ENCODE data around the gene TNFRSF13B. TPM values are rescaled to one million over a fixed set of nuclear protein-coding genes. Genes with fewer than 3 reads are reported as not detected.
"Not testable (repeated sequence)": the region's sequence is repeated elsewhere in the genome, so short reads cannot be mapped to it uniquely, and the experiment has no call there.

Gene TNFRSF13B
- total RNA-seq, 1 experiment from 2014 or later, result not detected

DNA sequence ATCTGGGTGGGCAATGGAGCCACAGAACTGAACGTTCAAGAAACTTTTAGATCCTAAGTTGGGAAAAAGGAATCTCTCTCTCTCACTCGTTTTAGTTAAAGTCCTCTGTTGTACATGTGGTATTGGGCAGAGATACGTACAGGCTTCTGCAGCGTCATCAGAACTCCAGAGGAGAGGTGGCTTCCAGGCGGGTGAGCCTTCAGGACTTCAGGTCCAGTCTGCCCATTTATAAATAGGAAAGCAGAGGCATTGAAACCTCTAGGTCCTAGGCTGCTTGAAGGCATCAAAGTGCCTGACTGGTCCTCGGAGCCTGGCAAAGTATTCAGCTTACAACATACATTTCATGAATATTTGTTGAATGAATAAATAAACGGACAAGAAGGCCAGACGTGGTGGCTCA lies 8.1 kb upstream of the TNFRSF13B start:
- H3K27ac ChIP-seq (ENCODE audit: low read length), result no peak overlapping the region
- POLR2A ChIA-PET, result no interaction called here
- CTCF ChIA-PET, result no interaction called here
- no peaks in the 10 kb centered on the region for H3K4me1 ChIP-seq (ENCODE audit: control insufficient read depth, insufficient read depth, low read length)
- TF ChIP-seq, protein P1, sequence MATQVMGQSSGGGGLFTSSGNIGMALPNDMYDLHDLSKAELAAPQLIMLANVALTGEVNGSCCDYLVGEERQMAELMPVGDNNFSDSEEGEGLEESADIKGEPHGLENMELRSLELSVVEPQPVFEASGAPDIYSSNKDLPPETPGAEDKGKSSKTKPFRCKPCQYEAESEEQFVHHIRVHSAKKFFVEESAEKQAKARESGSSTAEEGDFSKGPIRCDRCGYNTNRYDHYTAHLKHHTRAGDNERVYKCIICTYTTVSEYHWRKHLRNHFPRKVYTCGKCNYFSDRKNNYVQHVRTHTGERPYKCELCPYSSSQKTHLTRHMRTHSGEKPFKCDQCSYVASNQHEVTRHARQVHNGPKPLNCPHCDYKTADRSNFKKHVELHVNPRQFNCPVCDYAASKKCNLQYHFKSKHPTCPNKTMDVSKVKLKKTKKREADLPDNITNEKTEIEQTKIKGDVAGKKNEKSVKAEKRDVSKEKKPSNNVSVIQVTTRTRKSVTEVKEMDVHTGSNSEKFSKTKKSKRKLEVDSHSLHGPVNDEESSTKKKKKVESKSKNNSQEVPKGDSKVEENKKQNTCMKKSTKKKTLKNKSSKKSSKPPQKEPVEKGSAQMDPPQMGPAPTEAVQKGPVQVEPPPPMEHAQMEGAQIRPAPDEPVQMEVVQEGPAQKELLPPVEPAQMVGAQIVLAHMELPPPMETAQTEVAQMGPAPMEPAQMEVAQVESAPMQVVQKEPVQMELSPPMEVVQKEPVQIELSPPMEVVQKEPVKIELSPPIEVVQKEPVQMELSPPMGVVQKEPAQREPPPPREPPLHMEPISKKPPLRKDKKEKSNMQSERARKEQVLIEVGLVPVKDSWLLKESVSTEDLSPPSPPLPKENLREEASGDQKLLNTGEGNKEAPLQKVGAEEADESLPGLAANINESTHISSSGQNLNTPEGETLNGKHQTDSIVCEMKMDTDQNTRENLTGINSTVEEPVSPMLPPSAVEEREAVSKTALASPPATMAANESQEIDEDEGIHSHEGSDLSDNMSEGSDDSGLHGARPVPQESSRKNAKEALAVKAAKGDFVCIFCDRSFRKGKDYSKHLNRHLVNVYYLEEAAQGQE (IDR thresholded peaks at IDR 0.05; ENCODE audit: insufficient read depth in 1 of 2, low read depth in 2 of 2, low read length in 1 of 2), result no peak
- TF ChIP-seq SIN3A (IDR thresholded peaks at IDR 0.05; ENCODE audit: borderline replicate concordance, insufficient read depth, low read depth, low read length) (no peak), TCF7L2 (IDR thresholded peaks at IDR 0.05; ENCODE audit: low read depth, low read length) (no peak), POLR2AphosphoS5 (IDR thresholded peaks at IDR 0.05; ENCODE audit: low read depth, low read length) (no peak)
- TF ChIP-seq, protein P2, sequence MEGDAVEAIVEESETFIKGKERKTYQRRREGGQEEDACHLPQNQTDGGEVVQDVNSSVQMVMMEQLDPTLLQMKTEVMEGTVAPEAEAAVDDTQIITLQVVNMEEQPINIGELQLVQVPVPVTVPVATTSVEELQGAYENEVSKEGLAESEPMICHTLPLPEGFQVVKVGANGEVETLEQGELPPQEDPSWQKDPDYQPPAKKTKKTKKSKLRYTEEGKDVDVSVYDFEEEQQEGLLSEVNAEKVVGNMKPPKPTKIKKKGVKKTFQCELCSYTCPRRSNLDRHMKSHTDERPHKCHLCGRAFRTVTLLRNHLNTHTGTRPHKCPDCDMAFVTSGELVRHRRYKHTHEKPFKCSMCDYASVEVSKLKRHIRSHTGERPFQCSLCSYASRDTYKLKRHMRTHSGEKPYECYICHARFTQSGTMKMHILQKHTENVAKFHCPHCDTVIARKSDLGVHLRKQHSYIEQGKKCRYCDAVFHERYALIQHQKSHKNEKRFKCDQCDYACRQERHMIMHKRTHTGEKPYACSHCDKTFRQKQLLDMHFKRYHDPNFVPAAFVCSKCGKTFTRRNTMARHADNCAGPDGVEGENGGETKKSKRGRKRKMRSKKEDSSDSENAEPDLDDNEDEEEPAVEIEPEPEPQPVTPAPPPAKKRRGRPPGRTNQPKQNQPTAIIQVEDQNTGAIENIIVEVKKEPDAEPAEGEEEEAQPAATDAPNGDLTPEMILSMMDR (IDR thresholded peaks at IDR 0.05), result no peak
- in situ Hi-C loops (cut with HindIII; ENCODE audit: low pct_unique_long_range_greater_than_20kb, low sequenced_read_pairs) (no loop called here), intact Hi-C loops (cut with micrococcal nuclease; ENCODE audit: unreplicated experiment) (loop anchor here (10.0 kb wide), 1 partner anchor 65 kb away; no protein-coding TSS in a partner anchor)
- BruUV-seq (replicated peaks), result no TSS peak
- no peak overlapping the region for H3K4me3 ChIP-seq (ENCODE audit: low read depth in 2 of 2, low read length in 2 of 2)
- 0 out of 2 replicates have a peak, but pooled peaks cover 2% of the 10 kb centered on the region for H3K27me3 ChIP-seq (ENCODE audit: control insufficient read depth, insufficient read depth, low read length)
- DNase-seq (ENCODE audit: low read depth, low spot score) (no peak), ATAC-seq (no peak)
- no peaks in the 10 kb centered on the region for H3K9me3 ChIP-seq (ENCODE audit: control insufficient read depth, insufficient read depth, low read depth, low read length)
- no peaks in the 10 kb centered on the region for H3K36me3 ChIP-seq (ENCODE audit: control insufficient read depth, insufficient read depth, low read length)

DNA sequence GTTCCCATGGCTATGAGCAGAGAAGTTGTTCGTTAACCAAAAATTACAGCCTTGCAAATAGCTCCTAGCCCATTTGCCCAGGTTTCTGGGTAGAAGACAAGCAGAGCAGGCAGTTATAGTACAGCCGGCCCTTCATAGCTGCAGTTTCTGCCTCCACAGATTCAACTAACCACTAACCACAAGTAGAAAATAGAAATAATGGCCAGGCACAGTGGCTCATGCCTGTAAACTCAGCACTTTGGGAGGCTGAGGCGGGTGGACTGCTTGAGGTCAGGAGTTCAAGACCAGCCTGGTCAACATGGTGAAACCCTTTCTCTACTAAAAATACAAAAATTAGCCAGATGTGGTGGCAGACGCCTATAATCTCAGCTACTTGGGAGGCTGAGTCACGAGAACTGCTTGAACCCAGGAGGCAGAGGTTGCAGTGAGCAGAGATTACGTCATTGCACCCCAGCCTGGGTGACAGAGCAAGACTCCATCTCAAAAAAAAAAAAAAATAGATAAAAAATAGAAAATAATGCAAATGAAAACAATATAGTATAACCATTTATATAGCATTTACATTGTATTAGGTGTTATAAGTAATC lies 7.4 kb upstream of the TNFRSF13B start:
- ATAC-seq; H3K4me1 ChIP-seq (ENCODE audit: control insufficient read depth, insufficient read depth, low read length); H3K4me3 ChIP-seq (ENCODE audit: low read depth in 2 of 2, low read length in 2 of 2); H3K36me3 ChIP-seq (ENCODE audit: control insufficient read depth, insufficient read depth, low read length); H3K27ac ChIP-seq (ENCODE audit: low read length); intact Hi-C loops (cut with micrococcal nuclease; ENCODE audit: unreplicated experiment); BruUV-seq (replicated peaks); CTCF ChIA-PET; H3K9me3 ChIP-seq (ENCODE audit: control insufficient read depth, insufficient read depth, low read depth, low read length); H3K27me3 ChIP-seq (ENCODE audit: control insufficient read depth, insufficient read depth, low read length); POLR2A ChIA-PET; in situ Hi-C loops (cut with HindIII; ENCODE audit: low pct_unique_long_range_greater_than_20kb, low sequenced_read_pairs); DNase-seq (ENCODE audit: low read depth, low spot score): not testable (repeated sequence)

DNA sequence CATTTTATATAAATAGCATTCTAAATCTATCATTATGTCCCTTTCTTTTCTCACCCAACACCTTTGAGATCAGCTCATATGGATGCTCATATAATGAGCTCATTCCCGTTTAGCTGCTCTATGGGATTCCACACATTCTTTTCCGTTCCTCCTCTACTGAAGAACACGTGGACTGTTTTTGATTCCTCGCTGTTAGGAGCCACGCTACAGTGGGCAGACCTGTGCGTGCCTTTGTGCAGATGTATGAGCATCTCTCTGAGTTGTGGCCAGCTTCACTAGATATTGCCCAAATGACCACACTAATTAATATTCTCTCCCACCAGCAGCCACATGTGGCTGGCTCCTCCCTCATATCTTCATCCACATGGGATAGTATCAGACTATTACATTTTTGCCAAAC lies 6.0 kb upstream of the TNFRSF13B start:
- BruUV-seq (replicated peaks), result no TSS peak
- H3K9me3 ChIP-seq (ENCODE audit: control insufficient read depth, insufficient read depth, low read depth, low read length), result no peaks in the 10 kb centered on the region
- ChIA-PET POLR2A (no interaction called here), CTCF (no interaction called here)
- H3K4me1 ChIP-seq (ENCODE audit: control insufficient read depth, insufficient read depth, low read length), result no peaks in the 10 kb centered on the region
- H3K36me3 ChIP-seq (ENCODE audit: control insufficient read depth, insufficient read depth, low read length), result no peaks in the 10 kb centered on the region
- no peak overlapping the region for H3K4me3 ChIP-seq (ENCODE audit: low read depth in 2 of 2, low read length in 2 of 2)
- ATAC-seq (no peak), DNase-seq (ENCODE audit: low read depth, low spot score) (no peak)
- 0 out of 2 replicates have a peak, but pooled peaks cover 2% of the 10 kb centered on the region for H3K27me3 ChIP-seq (ENCODE audit: control insufficient read depth, insufficient read depth, low read length)
- TF ChIP-seq SIN3A (IDR thresholded peaks at IDR 0.05; ENCODE audit: borderline replicate concordance, insufficient read depth, low read depth, low read length) (no peak), TCF7L2 (IDR thresholded peaks at IDR 0.05; ENCODE audit: low read depth, low read length) (no peak), POLR2AphosphoS5 (IDR thresholded peaks at IDR 0.05; ENCODE audit: low read depth, low read length) (no peak)
- TF ChIP-seq, protein P1 (IDR thresholded peaks at IDR 0.05; ENCODE audit: insufficient read depth in 1 of 2, low read depth in 2 of 2, low read length in 1 of 2), result no peak
- TF ChIP-seq, protein P2 (IDR thresholded peaks at IDR 0.05), result no peak
- in situ Hi-C loops (cut with HindIII; ENCODE audit: low pct_unique_long_range_greater_than_20kb, low sequenced_read_pairs) (no loop called here), intact Hi-C loops (cut with micrococcal nuclease; ENCODE audit: unreplicated experiment) (no loop called here)
- no peak overlapping the region for H3K27ac ChIP-seq (ENCODE audit: low read length)
